ENCODE measurements around the gene NHSL2. TPM values are rescaled to one million over a fixed set of nuclear protein-coding genes. Genes with fewer than 3 reads are reported as not detected.

NHSL2 gene
- total and polyA plus RNA-seq, 8 donors: under 0.01 to 6.4 (median 1.7) TPM

GRCh38 chrX:72009731-72010130 lies 99.1 kb downstream of the NHSL2 start:
- Histone ChIP-seq H3K4me1 (no peaks in the 10 kb centered on the region), H3K9me3 (no peaks in the 10 kb centered on the region), H3K27ac (no peak overlapping the region), H3K27me3 (peaks cover 0 to 9% (median 0%) of the 10 kb centered on the region in 3 donors), H3K4me3 (no peak overlapping the region), H3K36me3 (no peaks in the 10 kb centered on the region)
- intact Hi-C loops (cut with DNase I; ENCODE audit: low total_unique reads): loop anchor here (10.0 kb wide), 1 partner anchor 125 kb away; the partner anchor contains the start of gene RTL5
- DNase-seq: no peak
- TF ChIP-seq, protein P1, sequence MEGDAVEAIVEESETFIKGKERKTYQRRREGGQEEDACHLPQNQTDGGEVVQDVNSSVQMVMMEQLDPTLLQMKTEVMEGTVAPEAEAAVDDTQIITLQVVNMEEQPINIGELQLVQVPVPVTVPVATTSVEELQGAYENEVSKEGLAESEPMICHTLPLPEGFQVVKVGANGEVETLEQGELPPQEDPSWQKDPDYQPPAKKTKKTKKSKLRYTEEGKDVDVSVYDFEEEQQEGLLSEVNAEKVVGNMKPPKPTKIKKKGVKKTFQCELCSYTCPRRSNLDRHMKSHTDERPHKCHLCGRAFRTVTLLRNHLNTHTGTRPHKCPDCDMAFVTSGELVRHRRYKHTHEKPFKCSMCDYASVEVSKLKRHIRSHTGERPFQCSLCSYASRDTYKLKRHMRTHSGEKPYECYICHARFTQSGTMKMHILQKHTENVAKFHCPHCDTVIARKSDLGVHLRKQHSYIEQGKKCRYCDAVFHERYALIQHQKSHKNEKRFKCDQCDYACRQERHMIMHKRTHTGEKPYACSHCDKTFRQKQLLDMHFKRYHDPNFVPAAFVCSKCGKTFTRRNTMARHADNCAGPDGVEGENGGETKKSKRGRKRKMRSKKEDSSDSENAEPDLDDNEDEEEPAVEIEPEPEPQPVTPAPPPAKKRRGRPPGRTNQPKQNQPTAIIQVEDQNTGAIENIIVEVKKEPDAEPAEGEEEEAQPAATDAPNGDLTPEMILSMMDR (IDR thresholded peaks at IDR 0.05): no peak
- TF ChIP-seq POLR2AphosphoS5 (IDR thresholded peaks at IDR 0.05): no peak
- no peak for TF ChIP-seq POLR2A (IDR thresholded peaks at IDR 0.05)
- TF ChIP-seq EP300 (IDR thresholded peaks at IDR 0.05): no peak
- WGBS, 5 donors: 80 to 93% (median 87%) methylated on average over 2 of the region's 2 CpGs

GRCh38 chrX:72011734-72012133 lies 101.1 kb downstream of the NHSL2 start:
- WGBS, 5 donors: 77 to 89% (median 82%) methylated on average over 2 of the region's 2 CpGs
- no peak for DNase-seq
- no peak overlapping the region for H3K27ac ChIP-seq
- no peaks in the 10 kb centered on the region for H3K4me1 ChIP-seq
- peaks cover 0 to 9% (median 0%) of the 10 kb centered on the region in 3 donors for H3K27me3 ChIP-seq
- TF ChIP-seq POLR2A (IDR thresholded peaks at IDR 0.05): no peak
- TF ChIP-seq EP300 (IDR thresholded peaks at IDR 0.05): no peak
- TF ChIP-seq, protein P1 (IDR thresholded peaks at IDR 0.05): no peak
- no peak for TF ChIP-seq POLR2AphosphoS5 (IDR thresholded peaks at IDR 0.05)
- intact Hi-C loops (cut with DNase I; ENCODE audit: low total_unique reads): no loop called here
- no peaks in the 10 kb centered on the region for H3K36me3 ChIP-seq
- no peak overlapping the region for H3K4me3 ChIP-seq
- H3K9me3 ChIP-seq: no peaks in the 10 kb centered on the region

DNA sequence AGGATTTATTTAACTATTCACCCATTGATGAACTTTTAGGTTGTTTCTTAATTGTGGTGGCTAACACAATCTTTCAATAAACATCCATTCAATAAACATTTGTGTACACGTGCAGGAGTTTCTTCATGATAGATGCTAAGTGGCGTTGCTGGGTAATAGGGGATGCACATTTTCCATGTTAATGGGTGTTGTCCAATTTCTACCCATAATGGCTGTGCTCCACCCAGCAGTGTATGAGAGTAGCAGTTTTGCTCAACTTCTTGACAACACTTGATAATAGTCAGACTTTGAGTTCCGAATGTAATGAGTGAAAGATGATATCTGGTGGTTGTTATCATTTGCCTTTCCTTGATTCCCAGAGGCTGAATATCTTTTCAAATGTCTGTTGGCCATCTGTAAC lies 104.7 kb downstream of the NHSL2 start:
- 58 to 83% (median 66%) methylated on average over 3 of the region's 3 CpGs for WGBS, 5 donors
- Histone ChIP-seq H3K27ac (no peak overlapping the region), H3K36me3 (no peaks in the 10 kb centered on the region), H3K9me3 (no peaks in the 10 kb centered on the region), H3K4me1 (peaks cover 0 to 27% (median 15%) of the 10 kb centered on the region in 4 donors), H3K4me3 (no peak overlapping the region), H3K27me3 (peaks cover 0 to 18% (median 0%) of the 10 kb centered on the region in 3 donors)
- DNase-seq: no peak
- intact Hi-C loops (cut with DNase I; ENCODE audit: low total_unique reads): no loop called here
- no peak for TF ChIP-seq POLR2AphosphoS5 (IDR thresholded peaks at IDR 0.05)
- TF ChIP-seq POLR2A (IDR thresholded peaks at IDR 0.05): no peak
- no peak for TF ChIP-seq EP300 (IDR thresholded peaks at IDR 0.05)

DNA sequence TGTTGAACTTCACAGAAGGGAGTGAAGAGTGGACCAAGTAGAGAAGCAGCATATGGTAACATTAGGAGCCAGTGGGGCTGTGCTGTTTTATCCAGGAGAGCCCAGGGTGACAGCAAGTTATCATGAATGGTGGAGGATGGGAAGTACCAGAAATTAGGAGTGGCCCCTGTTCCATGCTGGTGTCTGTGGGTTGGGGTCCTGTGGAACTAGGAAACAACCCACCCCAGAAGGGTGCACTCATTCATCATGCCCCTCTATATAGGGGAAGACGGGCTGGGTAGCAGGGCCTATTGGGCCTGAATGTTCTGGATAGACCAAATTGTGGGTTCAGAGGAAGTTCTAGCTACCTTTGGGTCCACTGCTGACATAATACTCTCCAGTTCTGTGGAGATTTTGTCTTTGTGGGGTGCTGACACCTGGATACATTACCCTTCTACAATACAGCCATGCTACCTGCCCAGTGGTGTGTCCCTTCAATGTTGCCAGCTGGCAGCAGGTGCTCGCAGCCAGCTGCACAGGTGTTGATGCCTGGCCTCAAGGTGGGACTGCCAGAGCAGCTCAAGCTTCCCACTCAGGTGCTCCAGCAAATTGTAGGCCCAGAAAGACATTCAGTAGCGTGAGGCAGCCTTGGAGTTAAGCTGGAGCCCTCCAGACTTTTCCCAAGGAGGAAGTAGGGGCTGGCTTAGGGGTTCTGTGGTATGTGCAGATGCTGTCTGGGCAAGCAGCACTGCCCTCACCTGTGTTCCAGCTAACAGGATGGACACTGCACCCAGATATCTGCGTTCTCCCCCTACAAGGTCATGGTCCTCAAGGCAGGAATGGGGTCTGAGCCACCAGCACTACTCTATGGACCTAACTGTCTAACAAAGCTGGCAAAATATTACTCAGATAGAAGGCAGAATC lies 106.5 kb downstream of the NHSL2 start:
- no peak for TF ChIP-seq POLR2A (IDR thresholded peaks at IDR 0.05)
- TF ChIP-seq EP300 (IDR thresholded peaks at IDR 0.05): no peak
- TF ChIP-seq, protein P1 (IDR thresholded peaks at IDR 0.05): no peak
- TF ChIP-seq POLR2AphosphoS5 (IDR thresholded peaks at IDR 0.05): no peak
- Histone ChIP-seq H3K4me1 (peaks cover 0 to 32% (median 16%) of the 10 kb centered on the region in 4 donors), H3K9me3 (no peaks in the 10 kb centered on the region), H3K27me3 (peaks cover 0 to 18% (median 0%) of the 10 kb centered on the region in 3 donors), H3K36me3 (no peaks in the 10 kb centered on the region), H3K4me3 (no peak overlapping the region), H3K27ac (no peak overlapping the region)
- intact Hi-C loops (cut with DNase I; ENCODE audit: low total_unique reads): no loop called here
- DNase-seq: no peak
- WGBS, 5 donors: 79 to 100% (median 91%) methylated on average over 2 to 4 of the region's 4 CpGs
